ENCODE results near the gene ANGPTL8.

DNA sequence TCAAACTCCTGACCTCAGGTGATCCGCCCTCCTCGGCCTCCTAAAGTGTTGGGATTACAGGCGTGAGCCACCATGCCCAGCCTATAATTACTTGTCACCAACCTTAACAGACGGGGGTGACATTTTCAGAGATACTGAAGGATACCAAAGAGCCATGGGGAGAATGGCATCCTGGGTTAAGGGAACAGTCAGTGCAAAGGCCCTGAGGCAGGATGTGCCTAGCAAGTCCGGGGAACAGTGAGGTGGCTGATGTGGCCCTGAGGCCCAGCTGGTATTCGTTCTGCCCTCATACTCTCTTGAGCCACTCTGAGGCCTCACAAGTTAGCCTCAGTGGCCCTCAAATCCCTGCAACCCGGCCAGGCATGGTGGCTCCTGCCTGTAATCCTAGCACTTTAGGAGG is 15.0 kb upstream of the ANGPTL8 start:
- TF ChIP-seq EP300 (IDR thresholded peaks at IDR 0.05) (no peak), NFE2L2 (conservative IDR thresholded peaks at IDR 0.05; ENCODE audit: low read length) (no peak), POLR2A (IDR thresholded peaks at IDR 0.05; ENCODE audit: low read length) (no peak)

All from A549 (cell line).